Measurements from ENCODE around the gene SLC6A12.
"Not testable (repeated sequence)": the region's sequence is repeated elsewhere in the genome, so short reads cannot be mapped to it uniquely, and the experiment has no call there.

The SLC6A12 gene

DNA sequence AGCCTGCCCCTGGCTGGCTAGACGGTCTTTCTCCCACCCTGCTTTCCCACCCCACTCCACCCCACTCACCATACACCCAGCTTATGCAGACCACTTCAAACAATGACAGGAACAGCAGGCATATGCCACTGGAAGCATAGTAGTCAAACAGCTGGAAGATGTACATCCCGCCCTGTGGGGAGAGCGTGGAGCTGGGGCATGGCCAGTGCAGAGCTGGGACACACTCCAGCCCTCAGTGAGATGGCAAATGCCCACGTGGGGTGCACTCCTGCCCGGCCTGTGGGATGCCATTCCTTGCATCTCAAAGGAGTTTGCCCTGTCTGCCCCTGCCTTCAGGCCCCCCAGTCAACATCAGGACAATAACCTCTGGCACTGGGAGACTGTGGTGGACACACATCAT, 18.8 kb downstream of the SLC6A12 start:
- DNase-seq: no peak

GRCh38 chr12:194276-194675, 19.7 kb downstream of the SLC6A12 start:
- DNase-seq: no peak

DNA sequence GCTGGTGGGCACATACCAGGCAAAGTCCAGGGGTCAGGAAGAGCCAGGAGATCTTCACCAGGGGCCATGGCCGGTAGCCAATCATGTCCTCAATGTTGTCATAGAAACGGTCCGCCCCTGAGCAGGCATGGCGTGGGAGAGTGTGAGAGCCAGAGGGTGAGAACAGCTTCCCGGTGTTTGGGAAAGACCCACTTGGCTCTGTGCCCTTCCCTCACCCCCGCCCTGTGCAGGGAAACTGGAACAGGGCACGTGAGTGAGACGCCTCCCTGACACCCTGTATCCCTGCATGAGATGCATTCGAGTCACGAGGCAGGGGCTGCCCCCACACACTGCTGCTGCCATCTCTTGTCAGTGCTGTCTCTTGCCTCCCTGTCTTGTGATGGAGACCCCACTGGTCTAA, 20.7 kb downstream of the SLC6A12 start:
- no peak for DNase-seq

GRCh38 chr12:191541-191940, 22.4 kb downstream of the SLC6A12 start:
- no peak for DNase-seq

DNA sequence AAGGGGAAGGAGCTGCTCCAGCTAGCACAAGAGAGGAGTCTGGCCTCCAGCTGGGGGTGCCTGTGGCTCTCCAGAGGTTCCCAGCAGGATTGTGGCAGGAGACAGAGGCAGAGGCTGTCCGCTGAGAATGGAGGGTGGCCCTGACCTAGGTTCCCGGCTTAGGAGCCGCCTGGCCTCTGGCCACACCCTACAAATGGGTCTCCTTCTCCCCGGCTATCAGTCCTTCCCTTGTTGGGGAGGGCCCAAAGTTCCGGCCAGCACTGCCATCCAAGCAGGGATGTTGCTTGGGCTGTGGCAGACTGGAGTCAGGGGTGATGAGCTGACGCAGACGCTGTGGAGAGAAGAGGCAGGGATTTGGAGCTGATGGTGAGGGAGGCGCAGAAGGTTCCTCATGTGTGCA, 23.1 kb downstream of the SLC6A12 start:
- no peak for DNase-seq

DNA sequence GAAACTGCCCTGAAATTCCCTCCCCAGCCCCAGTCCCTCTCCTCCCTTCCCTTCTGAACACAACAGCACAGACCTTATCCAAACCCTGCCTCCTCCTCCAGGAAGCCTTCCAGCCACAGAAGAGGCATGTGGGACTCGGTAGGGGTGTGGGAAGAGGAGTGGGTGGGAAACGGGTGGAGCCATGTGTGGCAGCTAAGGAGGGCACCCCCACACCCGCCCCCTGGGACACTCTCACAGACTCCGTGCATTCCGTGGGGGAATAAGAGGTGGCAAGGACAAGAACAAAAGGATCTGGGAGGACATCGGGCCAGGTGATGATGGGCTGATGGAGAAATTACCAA, 24.4 kb downstream of the SLC6A12 start:
- DNase-seq: no peak

GRCh38 chr12:188910-189621, 24.9 kb downstream of the SLC6A12 start:
- peak; percentile 51 for DNase-seq

DNA sequence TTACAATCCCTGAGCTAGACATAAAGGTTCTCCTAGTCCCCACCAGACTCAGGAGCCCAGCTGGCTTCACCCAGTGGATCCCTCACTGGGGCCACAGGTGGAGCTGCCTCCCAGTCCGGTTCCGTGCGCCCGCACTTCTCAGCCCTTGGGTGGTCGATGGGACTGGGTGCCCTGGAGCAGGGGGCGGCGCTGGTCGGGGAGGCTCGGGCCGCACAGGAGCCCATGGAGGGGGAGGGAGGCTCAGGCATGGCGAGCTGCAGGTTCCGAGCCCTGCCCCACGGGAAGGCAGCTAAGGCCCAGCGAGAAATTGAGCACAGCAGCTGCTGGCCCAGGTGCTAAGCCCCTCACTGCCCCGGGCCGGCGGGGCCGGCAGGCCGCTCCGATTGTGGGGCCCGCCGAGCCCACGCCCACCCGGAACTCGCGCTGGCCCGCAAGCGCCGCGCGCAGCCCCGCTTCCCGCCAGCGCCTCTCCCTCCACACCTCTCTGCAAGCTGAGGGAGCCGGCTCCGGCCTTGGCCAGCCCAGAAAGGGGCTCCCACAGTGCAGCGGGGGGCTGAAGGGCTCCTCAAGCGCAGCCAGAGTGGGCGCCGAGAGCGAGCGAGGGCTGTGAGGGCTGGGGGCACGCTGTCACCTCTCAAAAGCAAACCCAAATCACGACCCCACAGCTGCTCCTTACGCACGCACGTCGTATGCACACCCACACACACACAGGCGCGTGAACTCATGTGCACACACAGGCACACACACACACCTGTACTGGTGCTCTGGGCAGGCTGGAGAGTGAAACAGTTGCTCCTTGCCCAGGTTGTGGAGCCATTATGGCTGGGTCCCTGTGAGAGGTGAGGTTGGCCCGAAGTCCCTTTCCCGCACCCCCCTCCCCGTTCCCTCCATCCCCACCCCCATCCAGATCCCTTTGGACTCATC, 25.7 kb downstream of the SLC6A12 start:
- not testable (repeated sequence) for DNase-seq

GRCh38 chr12:186006-186625, 27.8 kb downstream of the SLC6A12 start:
- no peak for DNase-seq

DNA sequence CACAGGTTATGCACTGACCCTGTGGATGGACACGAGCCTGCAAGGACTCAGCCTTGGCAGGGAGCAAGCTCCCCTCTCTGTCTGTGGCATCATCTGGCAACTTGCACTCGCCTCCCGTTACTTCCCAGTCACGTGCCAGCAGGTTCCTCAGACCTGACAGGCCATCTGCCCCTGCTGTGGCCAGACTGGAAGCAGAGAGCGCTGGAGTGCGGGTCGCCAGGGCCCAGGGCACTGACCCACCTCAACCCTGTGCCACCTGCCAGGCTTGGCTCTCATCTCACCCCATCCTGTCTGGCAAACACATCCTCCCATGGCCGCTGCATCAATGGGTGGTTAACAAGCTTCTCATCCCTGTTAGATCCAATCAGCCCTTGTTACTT, 28.4 kb downstream of the SLC6A12 start:
- no peak for DNase-seq

DNA sequence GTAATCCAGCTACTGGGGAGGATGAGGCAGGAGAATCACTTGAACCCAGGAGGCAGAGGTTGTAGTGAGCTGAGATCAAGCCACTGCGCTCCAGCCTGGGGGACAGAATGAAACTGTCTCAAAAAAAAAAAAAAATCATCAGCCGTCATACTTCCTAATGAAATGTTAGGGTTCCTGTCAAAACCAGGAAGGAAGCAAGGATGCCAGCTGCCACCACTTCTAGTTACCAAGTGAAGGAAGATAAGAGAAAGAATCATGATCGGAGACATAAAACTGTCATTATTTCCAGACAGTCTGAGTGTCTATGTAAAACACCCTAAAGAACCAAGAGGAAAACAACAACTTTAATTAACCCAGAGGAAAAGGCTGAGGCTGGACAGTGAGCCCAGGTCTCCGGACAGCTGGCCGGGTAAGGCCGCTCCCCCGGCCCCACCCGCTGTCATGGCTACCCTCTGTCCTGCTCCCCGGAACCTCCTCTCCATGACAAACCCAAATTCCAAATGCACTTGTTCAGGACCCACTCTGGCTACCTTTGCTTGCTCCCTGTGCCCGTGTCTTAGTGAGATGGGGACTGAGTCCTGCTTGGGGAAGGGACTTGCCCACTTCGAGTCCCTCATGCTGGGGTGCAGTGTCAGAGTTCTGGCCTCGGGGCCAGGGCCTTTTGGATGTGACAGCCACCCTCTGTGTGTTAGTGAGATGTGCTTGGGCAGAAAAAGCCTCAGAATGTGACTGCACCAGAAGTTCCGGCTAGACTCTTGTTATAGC, 29.0 kb downstream of the SLC6A12 start:
- no peak for DNase-seq

DNA sequence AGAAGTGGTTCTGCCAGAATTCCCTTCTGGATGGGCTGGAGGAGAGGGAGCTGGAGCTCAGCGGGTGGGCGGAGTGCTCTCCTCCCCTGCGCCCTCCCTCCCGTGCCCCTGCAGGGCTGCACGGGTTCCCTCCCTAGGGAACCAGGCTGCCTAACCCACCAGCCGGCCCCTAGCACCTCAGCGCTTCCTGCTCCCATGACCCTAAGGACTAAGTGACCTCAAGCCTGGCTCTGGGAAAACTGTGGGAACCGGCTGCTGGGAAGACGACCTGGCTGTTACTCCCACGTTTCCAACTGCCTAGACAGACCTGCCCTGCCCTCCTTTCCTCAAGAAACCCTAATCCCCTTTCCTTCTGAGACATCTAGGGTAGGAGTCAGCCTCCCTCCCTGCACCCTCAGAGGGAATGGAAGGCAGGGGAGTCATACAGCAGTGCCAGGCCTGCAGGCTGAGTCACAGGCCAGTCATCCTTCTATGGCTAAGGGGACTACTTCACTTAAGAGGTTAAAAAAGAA, 31.5 kb downstream of the SLC6A12 start:
- DNase-seq: no peak

- no peak for DNase-seq
These were observed 32.0 kb downstream of the SLC6A12 start for GRCh38 chr12:181921-182320.

- DNase-seq: no peak
These were observed 33.5 kb downstream of the SLC6A12 start for GRCh38 chr12:180445-180844.

GRCh38 chr12:179885-180284, 34.1 kb downstream of the SLC6A12 start:
- no peak for DNase-seq

DNA sequence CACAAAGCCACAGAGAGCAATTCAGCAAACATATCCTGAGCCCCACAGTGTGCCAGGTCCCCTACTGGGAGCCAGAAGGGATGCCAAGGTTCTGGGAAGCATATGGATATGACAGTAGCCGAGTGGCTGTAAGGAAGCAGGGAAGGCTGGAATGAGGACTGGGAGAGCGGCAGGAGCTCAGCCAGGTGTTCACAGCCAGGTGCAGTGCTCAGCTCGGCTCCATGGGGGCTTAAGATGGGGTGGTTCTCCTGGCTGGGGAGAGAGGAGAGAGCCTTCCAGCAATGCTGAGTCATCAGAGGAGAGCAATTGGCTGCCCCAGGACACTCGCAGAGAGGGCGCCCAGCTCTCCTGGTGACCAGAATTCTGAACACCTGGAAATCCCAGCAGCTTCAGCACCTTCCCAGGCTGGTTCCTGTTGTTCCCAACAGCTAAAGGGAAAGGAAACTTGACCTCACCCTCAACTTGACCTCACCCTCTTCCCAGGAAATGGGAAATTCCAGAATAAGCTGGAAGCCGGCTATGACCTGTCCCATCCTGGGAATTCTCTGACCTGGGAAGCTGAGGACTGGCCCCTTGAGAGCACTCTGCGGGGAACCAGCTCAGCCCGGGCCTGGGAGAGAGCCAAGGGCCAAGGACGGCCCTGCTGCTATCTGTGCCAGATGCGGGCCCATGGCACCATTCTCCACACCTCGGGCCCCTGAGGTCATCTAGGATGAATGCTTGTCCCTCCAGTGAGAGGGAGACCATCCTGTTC, 34.6 kb downstream of the SLC6A12 start:
- peak; percentile 80 for DNase-seq

DNA sequence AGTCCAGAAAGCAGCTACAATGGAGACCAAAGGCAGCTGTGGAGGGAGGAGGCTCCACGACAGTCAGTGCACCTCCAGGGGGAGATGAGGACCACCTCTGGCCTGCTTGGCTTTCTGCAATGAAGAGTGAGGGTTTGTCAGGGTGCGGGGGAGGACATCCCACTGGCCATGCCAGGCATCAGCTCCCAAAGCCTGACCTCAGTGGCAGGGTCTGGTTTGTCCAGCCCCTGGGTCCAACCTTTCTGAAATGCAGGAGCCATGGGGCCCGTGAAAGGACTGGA, 35.2 kb downstream of the SLC6A12 start:
- DNase-seq: no peak

- DNase-seq: no peak
These were observed 35.8 kb downstream of the SLC6A12 start for GRCh38 chr12:177980-178828.

DNA sequence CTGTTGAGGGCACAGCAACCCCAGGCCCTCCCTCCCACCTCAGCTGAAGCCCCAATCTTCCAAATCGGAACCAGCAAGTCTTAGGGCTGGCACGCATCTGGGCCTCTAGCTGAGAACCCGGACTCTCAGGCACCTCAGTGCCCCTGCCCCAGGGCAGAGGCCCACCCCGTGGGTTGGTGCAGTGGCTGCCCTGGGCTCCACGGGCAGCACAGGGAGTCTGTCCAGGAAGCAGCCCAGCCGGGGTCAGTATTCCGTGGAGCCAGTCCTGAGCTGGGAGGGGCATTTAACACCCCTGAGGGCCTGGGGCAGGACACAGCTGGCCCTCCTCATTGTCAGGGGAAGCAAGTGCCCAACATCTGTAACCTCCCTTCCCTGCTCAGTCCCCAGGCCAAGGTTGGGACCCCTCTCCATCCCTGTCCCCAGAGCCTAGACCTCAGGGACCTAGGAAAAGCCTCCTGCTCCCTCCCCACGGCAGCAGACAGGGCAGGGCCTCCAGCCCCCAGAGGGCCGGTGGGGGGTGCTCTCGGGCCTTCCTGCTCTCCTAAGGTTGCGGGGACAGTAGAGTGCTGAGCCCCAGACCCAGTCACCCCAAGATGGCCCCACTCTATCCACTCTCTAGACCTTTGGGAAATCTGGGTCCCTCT, 36.5 kb downstream of the SLC6A12 start:
- DNase-seq: no peak

DNA sequence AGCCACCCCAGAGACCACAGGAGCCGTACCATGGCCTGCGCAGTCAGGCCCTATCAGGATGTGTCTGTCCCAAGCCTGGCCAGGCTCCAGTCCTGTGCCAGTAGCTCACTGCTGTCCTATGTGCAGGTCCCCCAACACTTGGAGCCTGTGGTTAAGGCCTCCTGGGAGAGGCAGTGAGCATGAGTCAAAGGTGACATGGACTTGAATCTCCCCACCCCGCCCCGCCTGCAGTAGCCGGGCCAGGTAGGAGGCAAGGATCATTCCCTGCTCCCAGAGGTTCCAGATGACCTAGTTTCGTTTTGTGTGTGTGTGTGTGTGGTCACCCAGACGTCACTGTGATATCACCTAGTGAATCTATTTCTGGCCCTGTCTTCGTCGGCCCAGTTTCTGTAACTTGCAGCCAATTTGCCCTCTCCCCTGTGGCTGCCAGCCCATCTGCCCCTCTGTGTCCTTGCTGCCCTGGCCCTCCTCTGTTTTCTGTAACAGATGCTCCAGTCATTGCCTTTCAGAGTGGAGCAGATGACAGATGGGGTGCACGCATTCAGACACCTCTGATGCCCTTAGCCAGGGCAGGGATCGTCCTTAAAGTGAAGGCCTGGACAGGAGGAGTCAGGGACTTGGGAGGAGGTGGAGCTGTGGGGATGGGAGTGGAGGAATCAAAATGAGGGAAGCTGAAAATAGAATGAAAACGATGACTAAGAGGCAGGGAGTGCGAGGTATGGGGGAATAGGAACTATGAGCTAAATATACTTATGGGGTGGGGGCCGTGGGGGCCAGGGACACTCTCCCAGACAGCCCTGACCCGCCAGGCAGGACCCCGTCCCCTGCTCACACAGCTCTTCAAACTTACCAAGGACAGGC, 37.4 kb downstream of the SLC6A12 start:
- DNase-seq: no peak
